ENCODE results near the gene PKP2. TPM values are rescaled to one million over a fixed set of nuclear protein-coding genes. Genes with fewer than 3 reads are reported as not detected.

PKP2 gene
- total and polyA plus RNA-seq, 4 donors = 0.91 to 10.4 (median 3.8) TPM

- Histone ChIP-seq H3K27me3 (ENCODE audit: control insufficient read depth in 3 of 3, insufficient read depth in 3 of 3, low read length in 2 of 3) (no peaks in the 10 kb centered on the region), H3K4me3 (no peak overlapping the region), H3K36me3 (ENCODE audit: control insufficient read depth in 4 of 4, insufficient read depth in 4 of 4, low read length in 4 of 4) (peaks cover 0 to 21% (median 1%) of the 10 kb centered on the region in 4 donors), H3K4me1 (ENCODE audit: control insufficient read depth in 5 of 5, insufficient read depth in 5 of 5, low read length in 5 of 5) (peaks cover 0 to 14% (median 0%) of the 10 kb centered on the region in 5 donors), H3K27ac (ENCODE audit: low read depth in 1 of 2, low read length in 1 of 2) (no peak overlapping the region), H3K9ac (ENCODE audit: insufficient read depth in 1 of 2, low read length in 2 of 2) (no peak overlapping the region), H3K9me3 (ENCODE audit: control insufficient read depth in 4 of 4, insufficient read depth in 3 of 4, low read length in 3 of 4) (no peaks in the 10 kb centered on the region)
- 96 to 97% methylated on average over 5 of the region's 5 CpGs for WGBS, 2 donors
- ATAC-seq (ENCODE audit: insufficient read depth, low FRiP score) (no peak), DNase-seq (no peak)
- no peak for TF ChIP-seq CTCF (IDR thresholded peaks at IDR 0.05; ENCODE audit: control extremely low read depth, extremely low read depth)
These were observed 58.6 kb downstream of the PKP2 start for GRCh38 chr12:32837974-32838373.

DNA sequence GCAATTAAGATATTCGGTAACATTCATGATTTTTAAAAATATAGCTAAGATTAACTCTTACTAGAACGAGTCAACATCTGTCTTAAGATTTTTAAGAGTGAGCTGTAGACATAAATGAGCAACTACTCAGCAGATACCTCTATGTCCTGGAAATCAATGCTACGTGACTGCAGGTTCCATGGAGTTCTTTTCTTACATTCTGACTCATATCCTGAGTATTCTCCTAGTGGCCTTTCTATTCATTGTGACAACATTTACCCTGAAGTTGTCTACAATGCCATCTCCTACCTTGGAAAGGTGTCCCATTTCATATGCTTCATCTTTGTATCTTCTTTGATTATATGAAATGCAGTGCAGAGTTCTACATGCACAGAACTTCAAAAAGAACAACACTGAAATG, 59.9 kb downstream of the PKP2 start:
- peaks cover 0 to 14% (median 0%) of the 10 kb centered on the region in 5 donors for H3K4me1 ChIP-seq (ENCODE audit: control insufficient read depth in 5 of 5, insufficient read depth in 5 of 5, low read length in 5 of 5)
- 81 to 85% methylated on average over 3 of the region's 3 CpGs for WGBS, 2 donors

GRCh38 chr12:32834122-32834521, 62.5 kb downstream of the PKP2 start:
- Histone ChIP-seq H3K36me3 (ENCODE audit: control insufficient read depth in 4 of 4, insufficient read depth in 4 of 4, low read length in 4 of 4) (peaks cover 0 to 6% (median 1%) of the 10 kb centered on the region in 4 donors), H3K4me1 (ENCODE audit: control insufficient read depth in 5 of 5, insufficient read depth in 5 of 5, low read length in 5 of 5) (peaks cover 0 to 16% (median 0%) of the 10 kb centered on the region in 5 donors), H3K27ac (ENCODE audit: low read depth in 1 of 2, low read length in 1 of 2) (peak overlapping the region in 1 of 2 donors; percentile 77), H3K4me3 (no peak overlapping the region), H3K9me3 (ENCODE audit: control insufficient read depth in 4 of 4, insufficient read depth in 3 of 4, low read length in 3 of 4) (no peaks in the 10 kb centered on the region), H3K27me3 (ENCODE audit: control insufficient read depth in 3 of 3, insufficient read depth in 3 of 3, low read length in 2 of 3) (no peaks in the 10 kb centered on the region), H3K9ac (ENCODE audit: insufficient read depth in 1 of 2, low read length in 2 of 2) (no peak overlapping the region)
- ATAC-seq (ENCODE audit: insufficient read depth, low FRiP score) = no peak
- WGBS, 2 donors = 85 to 92% methylated on average over 2 of the region's 2 CpGs
- DNase-seq = no peak
- TF ChIP-seq CTCF (IDR thresholded peaks at IDR 0.05; ENCODE audit: control extremely low read depth, extremely low read depth) = no peak

More for the DNA sequence above, 59.9 kb downstream of the PKP2 start:
- TF ChIP-seq CTCF (IDR thresholded peaks at IDR 0.05; ENCODE audit: control extremely low read depth, extremely low read depth) = no peak
- Histone ChIP-seq H3K27ac (ENCODE audit: low read depth in 1 of 2, low read length in 1 of 2) (peak overlapping the region in 1 of 2 donors; percentile 84), H3K9me3 (ENCODE audit: control insufficient read depth in 4 of 4, insufficient read depth in 3 of 4, low read length in 3 of 4) (no peaks in the 10 kb centered on the region), H3K36me3 (ENCODE audit: control insufficient read depth in 4 of 4, insufficient read depth in 4 of 4, low read length in 4 of 4) (peaks cover 0 to 21% (median 1%) of the 10 kb centered on the region in 4 donors), H3K27me3 (ENCODE audit: control insufficient read depth in 3 of 3, insufficient read depth in 3 of 3, low read length in 2 of 3) (no peaks in the 10 kb centered on the region), H3K9ac (ENCODE audit: insufficient read depth in 1 of 2, low read length in 2 of 2) (no peak overlapping the region), H3K4me3 (no peak overlapping the region)
- ATAC-seq (ENCODE audit: insufficient read depth, low FRiP score) = no peak
- no peak for DNase-seq

DNA sequence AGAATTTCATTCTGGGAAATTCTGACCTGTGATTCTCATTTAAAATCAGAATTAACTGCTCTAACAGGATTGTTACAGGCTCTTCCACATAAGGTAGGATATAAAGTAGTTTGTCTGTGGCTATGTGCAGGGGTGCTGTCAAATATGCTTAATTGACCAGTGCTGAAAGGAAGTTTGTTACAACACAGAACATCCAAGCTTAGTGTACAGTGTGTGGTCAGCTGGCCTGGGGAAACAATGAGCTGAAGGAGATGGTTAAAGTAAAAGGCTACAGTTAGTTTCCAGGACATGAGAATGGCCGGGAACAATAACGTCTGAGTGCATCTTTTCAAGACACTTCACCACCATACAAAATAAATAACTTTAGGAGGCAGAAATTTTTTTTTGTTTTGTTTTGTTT, 68.0 kb downstream of the PKP2 start:
- Histone ChIP-seq H3K27me3 (ENCODE audit: control insufficient read depth in 3 of 3, insufficient read depth in 3 of 3, low read length in 2 of 3) (no peaks in the 10 kb centered on the region), H3K36me3 (ENCODE audit: control insufficient read depth in 4 of 4, insufficient read depth in 4 of 4, low read length in 4 of 4) (peaks cover 0 to 2% (median 0%) of the 10 kb centered on the region in 4 donors), H3K27ac (ENCODE audit: low read depth in 1 of 2, low read length in 1 of 2) (peak overlapping the region in 1 of 2 donors; percentile 72), H3K4me3 (no peak overlapping the region), H3K9me3 (ENCODE audit: control insufficient read depth in 4 of 4, insufficient read depth in 3 of 4, low read length in 3 of 4) (no peaks in the 10 kb centered on the region), H3K9ac (ENCODE audit: insufficient read depth in 1 of 2, low read length in 2 of 2) (no peak overlapping the region), H3K4me1 (ENCODE audit: control insufficient read depth in 5 of 5, insufficient read depth in 5 of 5, low read length in 5 of 5) (peaks cover 0 to 14% (median 0%) of the 10 kb centered on the region in 5 donors)
- 70 to 78% methylated on average over 2 of the region's 2 CpGs for WGBS, 2 donors
- DNase-seq (no peak), ATAC-seq (ENCODE audit: insufficient read depth, low FRiP score) (no peak)
- TF ChIP-seq CTCF (IDR thresholded peaks at IDR 0.05; ENCODE audit: control extremely low read depth, extremely low read depth) = no peak
